GM12878 (cell line): ENCODE results near the gene TCEANC2. TPM values are rescaled to one million over a fixed set of nuclear protein-coding genes. Genes with fewer than 3 reads are reported as not detected.

Experiments used
- ATAC-seq: fragments of 200-7000 bp; cut with Tn5 transposase; 3 replicates; pipeline ENCODE4 v1.9.1; 2020; ENCODE audit warnings: mild to moderate bottlenecking, moderate library complexity
- BruUV-seq: library from RNA; stranded (reverse); fragments of 400-500 nt; replicated peaks from 2 replicates; lab custom pipeline; 2021; lab: Mats Ljungman, UMichigan
- CTCF ChIA-PET: fragments of 300-600 bp; sonication (Branson Sonifier 250); formaldehyde crosslinking; extraction: SDS; loops from one replicate; lab custom pipeline; 2021; ENCODE audit warnings: inconsistent platforms; lab: Yijun Ruan, JAX
- POLR2A ChIA-PET: fragments of 350-600 bp; formaldehyde crosslinking; extraction: SDS; loops from one replicate; lab custom pipeline; 2021; ENCODE audit warnings: inconsistent platforms; lab: Charles Lee
- RAD21 ChIA-PET: fragments of 300-600 bp; sonication (Branson Sonifier 250); formaldehyde crosslinking; loops from one replicate; lab custom pipeline; 2023; ENCODE audit warnings: antibody characterized with exemption; ENCODE audit not compliant: unreplicated experiment; lab: Charles Lee
- SMC1A ChIA-PET: fragments of 300-600 bp; sonication (Branson Sonifier 250); formaldehyde crosslinking; loops from one replicate; lab custom pipeline; 2023; ENCODE audit not compliant: unreplicated experiment, uncharacterized antibody; lab: Charles Lee
- DNase-seq: peaks from one replicate; pipeline ENCODE4 v3.0.0-alpha.2; 2011; ENCODE audit warnings: low read depth, low spot score
- FAIRE-seq: peaks from 3 replicates; lab custom pipeline; 2011; peaks lifted over from hg19 to GRCh38; lab: Jason Lieb, UNC
- H2AFZ ChIP-seq: 2 replicates; pipeline ENCODE4 v1.6.0; 2011; ENCODE audit warnings: low read depth, low read length, control low read depth; ENCODE audit not compliant: control insufficient read depth
- H3K27ac ChIP-seq: 2 replicates; pipeline ENCODE4 v1.5.1; 2011; ENCODE audit warnings: control low read depth; ENCODE audit not compliant: control insufficient read depth, insufficient read depth
- H3K27me3 ChIP-seq, 2 experiments: replicated peaks in 1 of 2; 2 replicates each; pipeline versions ENCODE4 v1.6.0 to v1.6.1; 2011; ENCODE audit warnings: low read length in 1 of 2; ENCODE audit not compliant: control insufficient read depth in 2 of 2, insufficient read depth in 2 of 2
- H3K36me3 ChIP-seq, 2 experiments: 2 replicates each; pipeline ENCODE4 v1.5.1; 2011; ENCODE audit warnings: low read length in 1 of 2; ENCODE audit not compliant: control insufficient read depth in 2 of 2, insufficient read depth in 2 of 2
- H3K4me1 ChIP-seq: 2 replicates; pipeline ENCODE4 v1.6.1; 2011; ENCODE audit warnings: mild to moderate bottlenecking, low read length, moderate library complexity, mixed read lengths; ENCODE audit not compliant: control insufficient read depth, insufficient read depth
- H3K4me2 ChIP-seq: 2 replicates; pipeline ENCODE4 v1.6.0; 2011; ENCODE audit warnings: control low read depth; ENCODE audit not compliant: control insufficient read depth, insufficient read depth
- H3K4me3 ChIP-seq: fragments of 200-600 bp; sonication (generic); 2 replicates; pipeline ENCODE4 v1.5.1; 2016
- H3K79me2 ChIP-seq: 2 replicates; pipeline ENCODE4 v1.6.0; 2011; ENCODE audit warnings: low read length; ENCODE audit not compliant: control insufficient read depth, insufficient read depth
- H3K9ac ChIP-seq: 2 replicates; pipeline ENCODE4 v1.8.0; 2011; ENCODE audit warnings: low read length, control low read depth, mixed read lengths; ENCODE audit not compliant: control insufficient read depth, insufficient read depth
- H3K9me3 ChIP-seq: replicated peaks from 3 replicates; pipeline ENCODE4 v1.5.1; 2011; ENCODE audit warnings: mild to moderate bottlenecking, low read length; ENCODE audit not compliant: control insufficient read depth, insufficient read depth
- H4K20me1 ChIP-seq: 2 replicates; pipeline ENCODE4 v1.6.0; 2011; ENCODE audit not compliant: control insufficient read depth, insufficient read depth
- ASH2L ChIP-seq: fragments of 300-600, 200-600 bp; sonication (generic); IDR thresholded peaks from 2 replicates; pipeline ENCODE4 v1.6.1; 2017; ENCODE audit warnings: low read depth, mild to moderate bottlenecking, borderline replicate concordance
- BHLHE40 ChIP-seq, 2 experiments: fragments of 450-650 bp in 1 of 2; IDR thresholded peaks; 2 replicates each; pipeline ENCODE4 v1.6.1; 2011 to 2017; ENCODE audit warnings: low read depth in 2 of 2, borderline replicate concordance in 1 of 2, improper control_type of control experiment in 1 of 2, low read length in 1 of 2, mild to moderate bottlenecking in 1 of 2
- EGR1 ChIP-seq, 2 experiments: IDR thresholded peaks; 1 replicate in 1 of 2; 2 replicates in 1 of 2; pipeline ENCODE4 v1.6.1; 2011 to 2012; ENCODE audit warnings: low read depth in 2 of 2, low read length in 2 of 2, borderline replicate concordance in 1 of 2, mild to moderate bottlenecking in 1 of 2, moderate library complexity in 1 of 2
- IRF4 ChIP-seq: IDR thresholded peaks from 2 replicates; pipeline ENCODE4 v1.6.1; 2011; ENCODE audit warnings: low read depth, low read length
- NFYB ChIP-seq: IDR thresholded peaks from 2 replicates; pipeline ENCODE4 v1.6.1; 2011; ENCODE audit warnings: low read depth, mild to moderate bottlenecking, low read length, improper control_type of control experiment, moderate library complexity; ENCODE audit not compliant: insufficient read depth
- NR2C2 ChIP-seq: IDR thresholded peaks from 2 replicates; pipeline ENCODE4 v1.6.1; 2011; ENCODE audit warnings: borderline replicate concordance, low read depth; ENCODE audit not compliant: control insufficient read depth, insufficient read length
- RAD21 ChIP-seq: IDR thresholded peaks from 2 replicates; pipeline ENCODE4 v1.6.1; 2011; ENCODE audit warnings: mild to moderate bottlenecking, low read depth, low read length, moderate library complexity; ENCODE audit not compliant: insufficient read depth
- SMARCA5 ChIP-seq: fragments of 450-650 bp; IDR thresholded peaks from 2 replicates; pipeline ENCODE4 v1.6.1; 2017; ENCODE audit warnings: mild to moderate bottlenecking
- WGBS: methylation state at CpG from one replicate; pipeline ENCODE4 v1.1.6; 2016; ENCODE audit warnings: low lambda C conversion rate; ENCODE audit not compliant: insufficient replicate concordance, insufficient coverage; ENCODE audit errors: missing lambda C conversion rate; 5-methylcytosine and 5-hydroxymethylcytosine counted together
- in situ Hi-C: fragments of 300-500 bp; cut with MboI; formaldehyde crosslinking; loops from 9 replicates; pipeline ENCODE4 v1.14.3; 2018; ENCODE audit warnings: mixed read lengths
- intact Hi-C: fragments of 100-400 bp; cut with micrococcal nuclease; formaldehyde crosslinking; loops from one replicate; pipeline ENCODE4 v1.14.2; 2022; ENCODE audit not compliant: unreplicated experiment
- polyA plus RNA-seq, 11 experiments: library from polyadenylated mRNA; depleted of rRNA in 4 of 11; unstranded in 6 of 11; stranded (reverse) in 5 of 11; fragments of >200 nt; fragmentation: Nextera tagmentation in 4 of 11; fragmentation: Illumina TruSeq in 1 of 11; extraction: Ambion mirVana in 4 of 11; extraction: Trizol in 1 of 11; gene quantifications; 1 replicate in 1 of 11; 2 replicates in 10 of 11; pipeline versions ENCODE4 v1.2.1 to v1.2.3, GENCODE V29; 2011 to 2016; ENCODE audit warnings: inconsistent platforms in 2 of 11, missing spikeins in 2 of 11, low read depth in 1 of 11
- total RNA-seq, 4 experiments: library from RNA; depleted of rRNA in 3 of 4; stranded (reverse); fragments of >200 nt in 3 of 4; fragmentation: Illumina TruSeq in 1 of 4; extraction: Trizol in 1 of 4; gene quantifications; 2 replicates each; pipeline versions ENCODE4 v1.2.1 to v1.2.3, GENCODE V29; 2013 to 2021
- TF ChIP-seq, protein P1 (sequence below), 3 experiments: IDR thresholded peaks in 2 of 3; conservative IDR thresholded peaks in 1 of 3; 2 replicates each; pipeline ENCODE4 v1.5.1; 2011; ENCODE audit warnings: low read depth in 3 of 3, low read length in 3 of 3, mild to moderate bottlenecking in 3 of 3, control low read depth in 2 of 3, moderate library complexity in 2 of 3, inconsistent platforms in 1 of 3, mixed read lengths in 1 of 3; ENCODE audit not compliant: control insufficient read depth in 2 of 3, insufficient read depth in 1 of 3; ENCODE audit errors: extremely low read depth in 1 of 3
- TF ChIP-seq, protein P2 (sequence below): IDR thresholded peaks from 2 replicates; pipeline ENCODE4 v1.6.1; 2011; ENCODE audit warnings: low read depth, low read length, improper control_type of control experiment, borderline replicate concordance

Gene TCEANC2
- total and polyA plus RNA-seq, 10 of the 15 experiments (the other 5 are each of a cell fraction or from before 2014, with no cell fraction given): 4.4 to 13.2 (median 6.4) TPM

DNA sequence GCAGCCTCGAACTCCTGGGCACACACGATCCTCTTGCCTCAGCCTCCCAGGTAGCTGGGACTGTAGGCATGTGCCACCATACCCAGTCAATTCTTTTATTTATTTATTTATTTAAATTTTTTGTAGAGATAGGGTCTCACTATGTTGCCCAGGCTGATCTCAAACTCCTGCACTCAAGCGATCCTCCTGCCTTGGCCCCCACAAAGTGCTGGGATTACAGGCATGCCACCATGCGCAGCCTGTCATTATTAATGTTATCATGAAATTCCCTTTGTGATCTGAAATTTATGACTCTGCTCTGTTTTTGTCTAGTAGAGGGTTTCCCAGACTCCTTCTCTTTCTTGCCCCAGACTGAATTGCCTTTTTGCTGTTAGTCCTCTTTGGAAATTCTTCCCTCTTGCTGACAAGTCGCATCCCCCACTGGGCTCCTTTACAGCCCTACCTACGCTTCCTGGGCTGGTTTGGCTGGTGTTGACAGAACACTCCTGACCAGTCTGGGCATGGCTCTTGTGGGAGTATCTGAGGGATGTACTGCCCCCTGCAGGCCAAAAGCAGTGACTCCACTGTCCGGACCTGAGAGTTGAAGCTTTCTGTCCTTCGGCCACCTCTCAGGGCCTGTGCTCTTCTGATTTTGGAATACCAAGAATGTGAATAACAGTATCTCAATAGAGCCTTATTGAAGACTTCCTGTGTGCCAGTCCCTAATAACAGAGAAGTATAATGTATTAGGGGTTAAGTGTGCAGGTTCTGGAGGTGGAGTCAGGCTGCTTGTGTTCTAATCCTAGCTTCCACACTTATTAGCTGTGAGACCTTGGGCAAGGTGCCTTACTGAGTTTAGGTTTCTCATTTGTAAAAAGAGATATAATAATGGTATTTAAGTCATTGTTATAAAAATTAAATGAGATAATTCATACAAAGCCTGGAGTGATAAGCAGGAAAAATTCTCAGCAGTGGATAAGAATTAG lies 28.2 kb downstream of the TCEANC2 start (continued):
- TF ChIP-seq, protein P1, sequence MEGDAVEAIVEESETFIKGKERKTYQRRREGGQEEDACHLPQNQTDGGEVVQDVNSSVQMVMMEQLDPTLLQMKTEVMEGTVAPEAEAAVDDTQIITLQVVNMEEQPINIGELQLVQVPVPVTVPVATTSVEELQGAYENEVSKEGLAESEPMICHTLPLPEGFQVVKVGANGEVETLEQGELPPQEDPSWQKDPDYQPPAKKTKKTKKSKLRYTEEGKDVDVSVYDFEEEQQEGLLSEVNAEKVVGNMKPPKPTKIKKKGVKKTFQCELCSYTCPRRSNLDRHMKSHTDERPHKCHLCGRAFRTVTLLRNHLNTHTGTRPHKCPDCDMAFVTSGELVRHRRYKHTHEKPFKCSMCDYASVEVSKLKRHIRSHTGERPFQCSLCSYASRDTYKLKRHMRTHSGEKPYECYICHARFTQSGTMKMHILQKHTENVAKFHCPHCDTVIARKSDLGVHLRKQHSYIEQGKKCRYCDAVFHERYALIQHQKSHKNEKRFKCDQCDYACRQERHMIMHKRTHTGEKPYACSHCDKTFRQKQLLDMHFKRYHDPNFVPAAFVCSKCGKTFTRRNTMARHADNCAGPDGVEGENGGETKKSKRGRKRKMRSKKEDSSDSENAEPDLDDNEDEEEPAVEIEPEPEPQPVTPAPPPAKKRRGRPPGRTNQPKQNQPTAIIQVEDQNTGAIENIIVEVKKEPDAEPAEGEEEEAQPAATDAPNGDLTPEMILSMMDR (IDR thresholded peaks at IDR 0.05 in 2 of 3, conservative IDR thresholded peaks at IDR 0.05 in 1 of 3; ENCODE audit: control insufficient read depth in 2 of 3, extremely low read depth in 1 of 3, insufficient read depth in 1 of 3, low read depth in 3 of 3, low read length in 3 of 3): peak; percentile 66 to 89 (median 82)
- TF ChIP-seq IRF4: 0 out of 2 replicates have a peak, but pooled peaks have one; percentile 40
- TF ChIP-seq RAD21: peak; percentile 56

DNA sequence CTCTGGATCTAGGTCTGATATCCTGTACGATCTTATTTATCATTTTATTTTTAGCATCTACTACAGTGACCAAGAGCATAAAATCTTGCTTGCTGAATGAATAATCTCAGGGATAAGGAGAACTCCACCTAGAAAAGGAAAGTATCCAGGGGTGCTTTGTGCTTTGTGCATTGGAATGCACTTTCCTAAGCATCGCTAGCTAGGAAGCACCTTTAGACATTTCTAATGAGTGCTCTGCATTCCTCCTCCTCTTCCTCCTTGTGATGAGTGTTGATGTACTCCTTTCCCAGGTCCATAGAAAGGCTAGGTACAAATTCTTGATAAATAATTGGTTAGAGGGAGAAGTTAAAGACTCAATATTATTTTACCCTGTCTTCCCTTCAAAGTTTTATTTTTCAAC lies 31.4 kb downstream of the TCEANC2 start:
- no peaks in the 10 kb centered on the region for H3K4me1 ChIP-seq
- no peak for ATAC-seq
- no peaks in the 10 kb centered on the region for H3K79me2 ChIP-seq
- 94% methylated on average over 2 of the region's 2 CpGs for WGBS
- no peak for TF ChIP-seq SMARCA5
- TF ChIP-seq, protein P2, sequence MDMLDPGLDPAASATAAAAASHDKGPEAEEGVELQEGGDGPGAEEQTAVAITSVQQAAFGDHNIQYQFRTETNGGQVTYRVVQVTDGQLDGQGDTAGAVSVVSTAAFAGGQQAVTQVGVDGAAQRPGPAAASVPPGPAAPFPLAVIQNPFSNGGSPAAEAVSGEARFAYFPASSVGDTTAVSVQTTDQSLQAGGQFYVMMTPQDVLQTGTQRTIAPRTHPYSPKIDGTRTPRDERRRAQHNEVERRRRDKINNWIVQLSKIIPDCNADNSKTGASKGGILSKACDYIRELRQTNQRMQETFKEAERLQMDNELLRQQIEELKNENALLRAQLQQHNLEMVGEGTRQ: no peak
- no peak for TF ChIP-seq NR2C2
- TF ChIP-seq EGR1 (IDR thresholded peaks at IDR 0.05; ENCODE audit: borderline replicate concordance in 1 of 2, low read depth in 2 of 2, low read length in 2 of 2): no peak
- TF ChIP-seq BHLHE40 (IDR thresholded peaks at IDR 0.05; ENCODE audit: borderline replicate concordance in 1 of 2, low read depth in 2 of 2, low read length in 1 of 2): no peak
- no peak for TF ChIP-seq NFYB
- TF ChIP-seq ASH2L: no peak
- ChIA-PET CTCF (interaction anchor here (1.1 to 7.5 kb wide), 3 partner anchors 14 to 402 kb away, joined by 3 to 61 read pairs (median 3); no protein-coding TSS in a partner anchor), SMC1A (interaction anchor here (0.9 to 1.3 kb wide), 2 partner anchors 10 to 12 kb away, joined by 3 to 4 read pairs; no protein-coding TSS in a partner anchor), POLR2A (no interaction called here), RAD21 (no interaction called here)
- H3K9ac ChIP-seq: no peak overlapping the region
- H3K27ac ChIP-seq: no peak overlapping the region
- BruUV-seq: no TSS peak
- H3K27me3 ChIP-seq: no peaks in the 10 kb centered on the region
- DNase-seq: no peak
- H3K4me2 ChIP-seq: no peak overlapping the region
- intact Hi-C loops: loop anchor here (10.0 kb wide), 1 partner anchor 220 kb away; no protein-coding TSS in a partner anchor
- in situ Hi-C loops: no loop called here
- FAIRE-seq: no peak
- no peak overlapping the region for H2AFZ ChIP-seq
- peaks cover 0 to 8% of the 10 kb centered on the region in 2 experiments; a peak in 2 of 4 replicates for H3K36me3 ChIP-seq
- H3K4me3 ChIP-seq: no peak overlapping the region
- no peaks in the 10 kb centered on the region for H3K9me3 ChIP-seq
- no peaks in the 10 kb centered on the region for H4K20me1 ChIP-seq
